ENCODE measurements around the gene NACC1.

DNA sequence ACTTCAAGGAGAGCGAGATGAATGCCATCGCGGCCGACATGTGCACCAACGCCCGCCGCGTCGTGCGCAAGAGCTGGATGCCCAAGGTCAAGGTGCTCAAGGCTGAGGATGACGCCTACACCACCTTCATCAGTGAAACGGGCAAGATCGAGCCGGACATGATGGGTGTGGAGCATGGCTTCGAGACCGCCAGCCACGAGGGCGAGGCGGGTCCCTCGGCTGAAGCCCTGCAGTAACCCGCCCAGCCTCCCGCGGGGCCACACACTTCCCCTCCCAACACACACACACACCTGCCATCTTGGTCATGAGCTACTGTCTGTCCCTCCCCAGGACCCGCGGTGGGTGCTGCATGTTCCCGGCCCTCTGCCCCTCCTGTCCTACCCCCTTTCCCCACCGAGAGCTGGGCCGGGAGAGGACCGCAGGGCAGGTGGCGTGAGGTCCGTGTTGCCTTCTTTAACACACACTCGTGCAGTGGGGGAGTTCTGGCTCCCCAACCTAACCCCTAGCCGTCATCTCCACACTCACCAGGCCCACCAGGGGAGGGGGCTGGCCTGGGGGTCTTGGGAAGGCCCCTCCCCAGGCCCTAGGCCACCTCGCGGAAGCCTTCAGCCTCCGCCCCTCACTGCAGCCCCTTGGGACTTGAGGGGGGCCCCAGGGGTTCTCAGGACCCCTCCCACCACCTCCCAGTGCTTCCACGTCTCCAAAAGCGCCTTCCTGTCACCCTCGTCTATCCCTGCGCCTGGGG lies 20.3 kb downstream of the NACC1 start:
- TF ChIP-seq, protein P1, sequence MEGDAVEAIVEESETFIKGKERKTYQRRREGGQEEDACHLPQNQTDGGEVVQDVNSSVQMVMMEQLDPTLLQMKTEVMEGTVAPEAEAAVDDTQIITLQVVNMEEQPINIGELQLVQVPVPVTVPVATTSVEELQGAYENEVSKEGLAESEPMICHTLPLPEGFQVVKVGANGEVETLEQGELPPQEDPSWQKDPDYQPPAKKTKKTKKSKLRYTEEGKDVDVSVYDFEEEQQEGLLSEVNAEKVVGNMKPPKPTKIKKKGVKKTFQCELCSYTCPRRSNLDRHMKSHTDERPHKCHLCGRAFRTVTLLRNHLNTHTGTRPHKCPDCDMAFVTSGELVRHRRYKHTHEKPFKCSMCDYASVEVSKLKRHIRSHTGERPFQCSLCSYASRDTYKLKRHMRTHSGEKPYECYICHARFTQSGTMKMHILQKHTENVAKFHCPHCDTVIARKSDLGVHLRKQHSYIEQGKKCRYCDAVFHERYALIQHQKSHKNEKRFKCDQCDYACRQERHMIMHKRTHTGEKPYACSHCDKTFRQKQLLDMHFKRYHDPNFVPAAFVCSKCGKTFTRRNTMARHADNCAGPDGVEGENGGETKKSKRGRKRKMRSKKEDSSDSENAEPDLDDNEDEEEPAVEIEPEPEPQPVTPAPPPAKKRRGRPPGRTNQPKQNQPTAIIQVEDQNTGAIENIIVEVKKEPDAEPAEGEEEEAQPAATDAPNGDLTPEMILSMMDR (IDR thresholded peaks at IDR 0.05; ENCODE audit: low read length) = no peak
- TF ChIP-seq EZH2phosphoT487 (IDR thresholded peaks at IDR 0.05; ENCODE audit: low read length) = no peak
- TF ChIP-seq EZH2 (optimal IDR thresholded peaks at IDR 0.05; ENCODE audit: low read depth, low read length) = no peak

Measured in MM.1S (cell line).